ENCODE measurements around the gene ARHGEF7.

ARHGEF7 gene

GRCh38 chr13:111241862-111242261 lies 126.8 kb downstream of the ARHGEF7 start:
- TF ChIP-seq CTCF (conservative IDR thresholded peaks at IDR 0.05; ENCODE audit: low read length) (no peak), EZH2phosphoT487 (IDR thresholded peaks at IDR 0.05; ENCODE audit: borderline replicate concordance) (no peak)
- no peaks in the 10 kb centered on the region for H3K9me2 ChIP-seq (replicated peaks; ENCODE audit: low read depth, low read length)
- H3K9ac ChIP-seq (ENCODE audit: low read depth, low read length, poor library complexity, severe bottlenecking): no peak overlapping the region
- no peak overlapping the region for H3K4me2 ChIP-seq (ENCODE audit: low read depth, low read length, poor library complexity, severe bottlenecking)
- no peaks in the 10 kb centered on the region for H3K27me3 ChIP-seq (ENCODE audit: insufficient read depth, low read length, poor library complexity, severe bottlenecking)
- H3K79me2 ChIP-seq (ENCODE audit: insufficient read depth, low read length): peaks cover 42% of the 10 kb centered on the region; the same call in 1 of the 2 replicates
- H3K9me3 ChIP-seq (ENCODE audit: insufficient read depth, low read depth, low read length): no peaks in the 10 kb centered on the region
- H3K4me3 ChIP-seq (ENCODE audit: low read length, poor library complexity, severe bottlenecking): no peak overlapping the region
- no peaks in the 10 kb centered on the region for H3K4me1 ChIP-seq (ENCODE audit: insufficient read depth, low read length, poor library complexity, severe bottlenecking)
- H2AFZ ChIP-seq (ENCODE audit: low read length): no peak overlapping the region
- no peaks in the 10 kb centered on the region for H3F3A ChIP-seq (ENCODE audit: low read depth)
- H3K36me3 ChIP-seq (ENCODE audit: insufficient read depth, low read length): peaks cover 92% of the 10 kb centered on the region
- peaks cover 16% of the 10 kb centered on the region for H4K20me1 ChIP-seq (ENCODE audit: insufficient read depth, low read length, poor library complexity, severe bottlenecking)

- H3K9me3 ChIP-seq (ENCODE audit: insufficient read depth, low read depth, low read length): no peaks in the 10 kb centered on the region
- H3K4me2 ChIP-seq (ENCODE audit: low read depth, low read length, poor library complexity, severe bottlenecking): no peak overlapping the region
- H3F3A ChIP-seq (ENCODE audit: low read depth): no peaks in the 10 kb centered on the region
- H3K9me2 ChIP-seq (replicated peaks; ENCODE audit: low read depth, low read length): no peaks in the 10 kb centered on the region
- TF ChIP-seq EZH2phosphoT487 (IDR thresholded peaks at IDR 0.05; ENCODE audit: borderline replicate concordance): no peak
- no peak for TF ChIP-seq CTCF (conservative IDR thresholded peaks at IDR 0.05; ENCODE audit: low read length)
- no peaks in the 10 kb centered on the region for H3K4me1 ChIP-seq (ENCODE audit: insufficient read depth, low read length, poor library complexity, severe bottlenecking)
- H3K79me2 ChIP-seq (ENCODE audit: insufficient read depth, low read length): peaks cover 38% of the 10 kb centered on the region; the same call in 1 of the 2 replicates
- peaks cover 96% of the 10 kb centered on the region for H3K36me3 ChIP-seq (ENCODE audit: insufficient read depth, low read length)
- no peak overlapping the region for H3K4me3 ChIP-seq (ENCODE audit: low read length, poor library complexity, severe bottlenecking)
- H3K9ac ChIP-seq (ENCODE audit: low read depth, low read length, poor library complexity, severe bottlenecking): no peak overlapping the region
- peaks cover 15% of the 10 kb centered on the region for H4K20me1 ChIP-seq (ENCODE audit: insufficient read depth, low read length, poor library complexity, severe bottlenecking)
- no peaks in the 10 kb centered on the region for H3K27me3 ChIP-seq (ENCODE audit: insufficient read depth, low read length, poor library complexity, severe bottlenecking)
- H2AFZ ChIP-seq (ENCODE audit: low read length): no peak overlapping the region
Measured at GRCh38 chr13:111242585-111242984, 127.5 kb downstream of the ARHGEF7 start.

- Histone ChIP-seq H3K36me3 (ENCODE audit: insufficient read depth, low read length) (peaks cover 99% of the 10 kb centered on the region), H3K27me3 (ENCODE audit: insufficient read depth, low read length, poor library complexity, severe bottlenecking) (no peaks in the 10 kb centered on the region), H2AFZ (ENCODE audit: low read length) (no peak overlapping the region), H3K9me3 (ENCODE audit: insufficient read depth, low read depth, low read length) (no peaks in the 10 kb centered on the region), H3K9ac (ENCODE audit: low read depth, low read length, poor library complexity, severe bottlenecking) (no peak overlapping the region), H3K4me1 (ENCODE audit: insufficient read depth, low read length, poor library complexity, severe bottlenecking) (no peaks in the 10 kb centered on the region), H3F3A (ENCODE audit: low read depth) (no peaks in the 10 kb centered on the region), H3K79me2 (ENCODE audit: insufficient read depth, low read length) (peaks cover 27% of the 10 kb centered on the region; the same call in 1 of the 2 replicates), H3K4me2 (ENCODE audit: low read depth, low read length, poor library complexity, severe bottlenecking) (no peak overlapping the region), H3K9me2 (replicated peaks; ENCODE audit: low read depth, low read length) (no peaks in the 10 kb centered on the region), H3K4me3 (ENCODE audit: low read length, poor library complexity, severe bottlenecking) (no peak overlapping the region), H4K20me1 (ENCODE audit: insufficient read depth, low read length, poor library complexity, severe bottlenecking) (peaks cover 21% of the 10 kb centered on the region)
- TF ChIP-seq EZH2phosphoT487 (IDR thresholded peaks at IDR 0.05; ENCODE audit: borderline replicate concordance) (no peak), CTCF (conservative IDR thresholded peaks at IDR 0.05; ENCODE audit: low read length) (no peak)
Measured at GRCh38 chr13:111243981-111244380, 128.9 kb downstream of the ARHGEF7 start.
